CD1c-positive myeloid dendritic cell (primary cell): ENCODE results near the gene ALPK3.
A peak's percentile ranks its signal among the peaks of the same experiment; 100 is the strongest.

Experiments used
- DNase-seq: peaks from one replicate; pipeline ENCODE4 v3.0.0-alpha.2; 2016; ENCODE audit errors: extremely low spot score

ALPK3 gene, protein sequence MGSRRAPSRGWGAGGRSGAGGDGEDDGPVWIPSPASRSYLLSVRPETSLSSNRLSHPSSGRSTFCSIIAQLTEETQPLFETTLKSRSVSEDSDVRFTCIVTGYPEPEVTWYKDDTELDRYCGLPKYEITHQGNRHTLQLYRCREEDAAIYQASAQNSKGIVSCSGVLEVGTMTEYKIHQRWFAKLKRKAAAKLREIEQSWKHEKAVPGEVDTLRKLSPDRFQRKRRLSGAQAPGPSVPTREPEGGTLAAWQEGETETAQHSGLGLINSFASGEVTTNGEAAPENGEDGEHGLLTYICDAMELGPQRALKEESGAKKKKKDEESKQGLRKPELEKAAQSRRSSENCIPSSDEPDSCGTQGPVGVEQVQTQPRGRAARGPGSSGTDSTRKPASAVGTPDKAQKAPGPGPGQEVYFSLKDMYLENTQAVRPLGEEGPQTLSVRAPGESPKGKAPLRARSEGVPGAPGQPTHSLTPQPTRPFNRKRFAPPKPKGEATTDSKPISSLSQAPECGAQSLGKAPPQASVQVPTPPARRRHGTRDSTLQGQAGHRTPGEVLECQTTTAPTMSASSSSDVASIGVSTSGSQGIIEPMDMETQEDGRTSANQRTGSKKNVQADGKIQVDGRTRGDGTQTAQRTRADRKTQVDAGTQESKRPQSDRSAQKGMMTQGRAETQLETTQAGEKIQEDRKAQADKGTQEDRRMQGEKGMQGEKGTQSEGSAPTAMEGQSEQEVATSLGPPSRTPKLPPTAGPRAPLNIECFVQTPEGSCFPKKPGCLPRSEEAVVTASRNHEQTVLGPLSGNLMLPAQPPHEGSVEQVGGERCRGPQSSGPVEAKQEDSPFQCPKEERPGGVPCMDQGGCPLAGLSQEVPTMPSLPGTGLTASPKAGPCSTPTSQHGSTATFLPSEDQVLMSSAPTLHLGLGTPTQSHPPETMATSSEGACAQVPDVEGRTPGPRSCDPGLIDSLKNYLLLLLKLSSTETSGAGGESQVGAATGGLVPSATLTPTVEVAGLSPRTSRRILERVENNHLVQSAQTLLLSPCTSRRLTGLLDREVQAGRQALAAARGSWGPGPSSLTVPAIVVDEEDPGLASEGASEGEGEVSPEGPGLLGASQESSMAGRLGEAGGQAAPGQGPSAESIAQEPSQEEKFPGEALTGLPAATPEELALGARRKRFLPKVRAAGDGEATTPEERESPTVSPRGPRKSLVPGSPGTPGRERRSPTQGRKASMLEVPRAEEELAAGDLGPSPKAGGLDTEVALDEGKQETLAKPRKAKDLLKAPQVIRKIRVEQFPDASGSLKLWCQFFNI (N-terminal part only)

DNA sequence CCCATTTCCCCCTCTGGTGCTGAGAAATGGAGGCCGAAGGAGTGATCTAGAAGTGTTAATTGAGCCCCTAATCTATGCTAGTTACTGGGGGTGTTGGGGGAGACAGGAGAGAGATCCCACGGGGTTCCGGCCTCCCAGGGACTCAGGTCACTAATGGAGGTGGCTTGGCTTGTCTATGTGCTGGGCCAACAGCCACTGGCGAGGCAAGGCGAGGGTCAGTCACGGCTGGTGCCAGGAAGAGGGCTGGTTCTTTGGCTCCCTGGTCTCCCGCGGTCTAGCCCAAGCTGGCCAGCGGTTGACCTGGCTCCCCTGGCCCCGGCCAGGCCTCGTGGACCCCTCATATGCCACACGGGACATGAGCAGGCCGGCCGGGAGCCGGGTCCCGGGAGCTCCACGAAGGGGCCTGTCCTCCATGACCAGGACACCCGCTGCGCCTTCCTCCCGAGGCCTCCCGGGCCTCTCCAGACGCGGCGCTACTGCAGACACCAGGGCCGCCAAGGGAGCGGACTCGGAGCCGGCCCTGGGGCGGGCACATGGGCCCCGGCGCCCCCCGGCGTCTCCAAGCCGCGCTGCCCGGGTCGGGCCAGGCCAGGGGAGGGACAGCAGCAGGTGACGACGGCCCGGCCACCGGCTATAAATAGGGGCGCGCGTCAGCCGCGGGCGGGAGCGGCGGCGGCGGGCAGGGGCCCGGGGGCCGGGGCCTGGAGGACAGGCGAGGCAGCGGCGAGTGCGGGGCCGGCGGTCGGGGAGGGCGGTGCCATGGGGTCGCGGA, at the start of gene ALPK3:
Gene ALPK3, plus strand, starts transcription at position 663 of the 772 bp plus-strand sequence. Its CDS starts 97 bp downstream, at position 760.
- DNase-seq: no peak

DNA sequence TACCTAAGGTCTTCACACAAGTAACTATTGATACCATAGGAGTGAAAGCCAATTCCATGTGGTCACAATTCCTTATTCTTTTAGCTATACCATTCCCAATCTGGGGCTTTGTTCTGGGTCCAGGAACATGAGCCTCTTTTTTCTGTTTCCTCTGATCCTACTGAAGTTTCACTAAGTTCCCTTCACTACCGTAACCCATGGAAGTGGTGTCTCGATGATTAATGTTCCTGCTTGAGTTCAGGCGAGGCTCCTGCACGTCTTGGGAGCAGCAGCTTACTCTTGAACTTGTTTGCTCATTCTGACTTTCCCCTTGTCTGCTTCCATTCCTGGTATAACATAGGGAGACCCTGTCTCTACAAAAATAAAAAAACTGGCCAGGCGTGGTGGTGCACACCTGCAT, 45.1 kb upstream of the ALPK3 start:
- DNase-seq: peak; percentile 23

DNA sequence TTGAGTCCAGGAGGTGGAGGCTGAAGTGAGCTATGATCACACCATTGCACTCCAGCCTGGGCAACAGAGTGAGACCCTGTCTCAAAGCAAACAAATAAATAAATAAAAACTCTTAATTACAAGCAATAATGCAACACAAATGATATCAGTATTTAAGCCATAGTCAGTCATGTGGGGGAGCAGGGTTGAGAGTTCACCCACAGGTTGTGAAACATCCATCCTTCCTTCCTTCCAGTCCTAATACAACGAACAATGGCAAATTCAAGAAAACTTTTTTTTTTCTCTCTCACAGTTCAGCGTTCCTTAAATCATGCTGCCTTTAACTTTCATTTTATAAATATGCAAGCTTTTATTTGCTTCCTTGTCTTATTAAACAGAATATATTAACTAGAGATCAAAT, 44.7 kb upstream of the ALPK3 start:
- DNase-seq: no peak

DNA sequence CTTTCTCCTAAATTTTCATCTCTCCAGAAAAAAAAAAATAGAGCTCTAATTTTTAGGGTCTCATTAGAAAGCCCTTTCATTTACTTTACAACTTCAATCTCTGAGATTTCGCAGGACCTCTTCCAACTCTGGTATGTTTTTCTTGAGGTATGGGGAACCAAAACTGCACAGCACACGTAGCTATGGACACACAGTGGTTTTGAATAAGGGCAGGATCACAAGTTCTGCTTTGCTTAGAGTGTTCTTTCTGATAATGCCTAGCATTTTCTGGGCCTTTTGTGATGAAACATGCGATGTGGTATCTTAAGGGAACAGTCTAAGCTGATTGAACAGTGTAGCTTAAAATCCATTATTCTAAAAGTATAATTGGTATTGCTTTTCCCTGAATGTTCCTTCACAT, 43.4 kb upstream of the ALPK3 start:
- peak; percentile 69 for DNase-seq

DNA sequence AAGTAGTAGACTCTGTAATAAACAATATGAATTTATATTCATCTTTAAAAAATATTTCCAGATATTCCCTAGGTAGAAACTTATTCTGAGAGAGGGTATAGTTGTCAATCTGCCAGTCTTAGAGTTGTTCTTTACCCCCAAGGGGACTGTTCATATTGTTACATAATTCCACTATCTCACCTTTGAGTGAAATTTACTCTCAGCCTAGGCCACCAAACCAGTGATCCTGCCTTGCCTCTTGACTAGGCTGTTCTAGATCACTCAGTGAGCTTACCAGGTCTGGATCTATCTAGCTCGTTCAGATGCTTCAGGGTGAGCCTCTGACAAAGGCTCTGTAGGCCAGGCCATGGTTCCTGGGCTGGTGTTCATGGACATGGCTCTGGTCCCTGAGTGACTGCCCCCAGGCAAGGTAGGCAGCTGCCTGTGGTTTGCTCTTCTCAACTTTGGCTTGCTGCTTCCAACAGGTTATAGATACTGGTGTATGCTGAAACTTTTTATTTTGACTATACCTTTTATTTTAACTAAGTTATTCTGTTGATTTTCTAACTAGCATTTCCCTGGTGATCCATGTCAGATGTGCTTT, 41.2 kb upstream of the ALPK3 start:
- no peak for DNase-seq

DNA sequence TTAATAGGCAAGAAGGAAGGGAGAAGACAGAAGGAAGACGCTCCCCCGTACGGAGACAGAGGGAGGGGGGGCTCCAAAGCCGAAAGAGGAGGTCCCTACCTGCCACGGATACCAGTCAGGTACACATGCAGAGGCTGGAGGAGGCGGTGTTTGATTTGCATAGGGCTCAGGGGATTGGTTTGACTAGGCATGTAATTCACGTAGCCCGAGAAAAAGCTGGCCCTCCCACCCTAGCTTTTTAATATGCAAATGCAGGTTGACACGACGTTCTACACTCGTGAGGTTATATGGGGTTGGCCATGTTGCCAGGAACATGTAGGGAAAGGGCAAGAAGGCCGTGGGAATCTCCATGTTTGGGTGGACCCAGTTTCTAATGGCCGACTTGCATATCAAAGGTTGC, 39.0 kb upstream of the ALPK3 start:
- no peak for DNase-seq

DNA sequence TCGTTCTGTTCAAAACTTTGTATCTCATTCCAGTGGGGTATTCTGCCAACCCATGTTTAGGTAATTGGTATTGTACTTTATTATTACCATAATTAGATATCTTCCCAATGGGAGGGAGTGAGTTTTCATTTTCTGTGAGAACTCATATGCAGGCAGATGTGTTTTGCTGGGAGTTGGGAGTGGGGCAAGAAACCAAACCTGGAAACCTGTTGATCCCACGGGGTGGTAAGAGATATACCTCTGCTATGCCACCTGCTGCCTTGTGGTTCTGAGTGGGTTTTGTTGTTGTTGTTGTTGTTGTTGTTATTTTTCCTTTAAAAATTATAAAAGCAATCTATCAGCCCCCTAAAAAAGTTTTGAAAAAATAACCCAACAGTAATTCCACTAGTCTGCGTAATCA, 36.7 kb upstream of the ALPK3 start:
- DNase-seq: no peak

DNA sequence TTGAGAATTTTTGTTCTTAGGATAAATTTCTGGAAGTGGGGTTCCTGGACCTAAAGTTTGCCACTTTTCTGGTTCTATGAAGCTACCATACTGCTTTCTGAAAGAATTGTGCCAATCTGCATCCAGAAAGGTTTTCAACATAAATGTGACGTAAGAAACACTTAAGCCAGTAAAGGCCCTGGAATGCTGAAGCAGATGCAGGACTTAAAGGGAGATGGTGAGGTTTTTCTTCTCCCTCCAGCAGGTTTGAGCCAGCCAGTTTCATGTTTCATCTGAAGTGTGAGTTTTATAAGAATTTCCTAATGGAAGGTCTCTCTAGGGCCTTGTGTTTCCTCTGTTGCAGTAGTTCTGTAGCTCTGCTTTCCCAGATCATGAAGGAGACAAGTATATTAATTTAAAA, 35.7 kb upstream of the ALPK3 start:
- DNase-seq: no peak

DNA sequence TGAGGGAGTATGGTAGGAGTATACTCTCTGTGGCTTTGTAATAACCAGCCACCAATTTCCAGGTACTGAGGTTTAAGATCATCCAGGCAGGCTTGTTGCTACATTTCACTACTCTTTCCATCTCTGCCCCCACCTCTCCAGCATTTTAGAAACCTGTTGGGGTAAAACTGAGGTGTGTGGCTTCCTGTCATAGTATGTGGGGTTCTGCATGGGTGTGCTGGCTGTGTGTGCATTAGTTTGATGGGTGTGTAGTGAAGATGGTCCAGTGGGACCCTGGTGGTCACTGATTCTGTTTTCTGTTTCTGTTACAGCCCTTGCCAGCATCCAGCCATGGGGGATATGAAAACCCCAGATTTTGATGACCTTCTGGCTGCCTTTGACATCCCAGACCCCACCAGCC, 34.8 kb upstream of the ALPK3 start:
- no peak for DNase-seq

DNA sequence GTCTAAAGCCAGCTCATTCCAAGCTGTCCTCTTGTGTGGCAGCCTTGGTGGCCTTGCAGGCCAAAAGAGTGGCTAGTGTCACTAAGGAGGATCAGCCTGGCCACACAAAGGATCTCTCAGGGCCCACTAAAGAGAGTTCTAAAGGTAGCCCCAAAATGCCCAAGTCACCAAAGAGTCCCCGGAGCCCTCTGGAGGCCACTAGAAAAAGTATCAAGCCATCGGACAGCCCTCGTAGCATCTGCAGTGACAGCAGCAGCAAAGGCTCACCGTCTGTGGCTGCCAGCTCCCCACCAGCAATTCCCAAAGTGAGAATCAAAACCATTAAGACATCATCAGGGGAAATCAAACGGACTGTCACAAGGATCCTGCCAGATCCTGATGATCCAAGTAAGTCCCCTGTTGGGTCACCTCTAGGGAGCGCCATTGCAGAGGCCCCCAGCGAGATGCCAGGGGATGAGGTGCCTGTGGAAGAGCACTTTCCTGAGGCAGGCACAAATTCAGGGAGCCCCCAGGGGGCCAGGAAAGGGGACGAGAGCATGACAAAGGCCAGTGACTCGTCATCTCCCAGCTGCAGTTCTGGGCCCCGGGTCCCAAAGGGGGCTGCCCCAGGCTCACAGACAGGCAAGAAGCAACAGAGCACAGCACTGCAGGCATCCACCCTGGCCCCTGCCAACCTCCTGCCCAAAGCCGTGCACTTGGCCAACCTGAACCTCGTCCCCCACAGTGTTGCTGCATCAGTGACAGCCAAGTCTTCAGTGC, 33.5 kb upstream of the ALPK3 start:
- no peak for DNase-seq

DNA sequence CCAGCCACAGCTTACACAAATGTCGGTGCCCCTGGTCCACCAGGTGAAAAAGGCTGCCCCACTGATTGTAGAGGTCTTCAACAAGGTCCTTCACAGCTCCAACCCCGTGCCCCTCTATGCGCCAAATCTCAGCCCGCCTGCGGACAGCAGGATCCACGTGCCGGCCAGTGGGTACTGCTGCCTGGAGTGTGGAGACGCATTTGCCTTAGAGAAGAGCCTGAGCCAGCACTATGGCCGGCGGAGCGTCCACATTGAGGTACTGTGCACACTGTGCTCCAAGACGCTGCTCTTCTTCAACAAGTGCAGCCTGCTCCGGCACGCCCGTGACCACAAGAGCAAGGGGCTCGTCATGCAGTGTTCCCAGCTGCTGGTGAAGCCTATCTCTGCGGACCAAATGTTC, 32.9 kb upstream of the ALPK3 start:
- DNase-seq: no peak

DNA sequence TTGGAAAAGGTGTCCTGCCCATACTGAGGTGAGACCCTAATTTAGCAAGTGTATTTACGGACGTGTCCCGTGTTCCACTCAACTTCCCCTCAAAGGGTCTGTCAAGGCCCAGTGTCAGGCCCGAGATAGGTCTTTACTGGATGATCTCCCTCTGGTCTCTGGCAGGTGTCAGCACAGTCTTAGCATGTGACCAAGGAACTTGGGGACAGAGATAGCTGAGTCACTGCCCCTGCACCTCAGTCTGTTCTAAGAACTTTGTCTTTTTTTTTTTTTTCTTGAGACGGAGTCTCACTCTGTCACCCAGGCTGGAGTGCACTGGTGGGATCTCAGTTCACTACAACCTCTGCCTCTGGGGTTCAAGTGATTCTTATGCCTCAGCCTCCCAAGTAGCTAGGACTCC, 32.1 kb upstream of the ALPK3 start:
- no peak for DNase-seq

DNA sequence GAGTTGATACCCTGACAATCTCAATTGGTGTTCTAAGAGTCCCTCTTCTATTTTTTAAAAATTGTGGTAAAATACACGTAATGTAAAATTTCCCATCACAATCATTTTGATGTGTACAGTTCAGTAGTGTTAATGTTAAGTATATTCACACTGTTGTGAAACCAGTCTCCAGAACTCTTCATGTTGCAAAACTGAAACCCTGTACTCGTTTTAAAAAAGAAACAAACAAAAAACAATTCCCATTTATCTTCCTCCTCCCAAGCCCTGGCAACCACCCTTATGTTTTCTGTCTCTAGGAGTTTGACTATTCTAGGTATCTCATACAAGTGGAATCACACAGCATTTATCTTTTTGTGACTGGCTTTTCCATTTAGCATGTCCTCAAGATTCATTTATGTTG, 28.7 kb upstream of the ALPK3 start:
- DNase-seq: no peak

DNA sequence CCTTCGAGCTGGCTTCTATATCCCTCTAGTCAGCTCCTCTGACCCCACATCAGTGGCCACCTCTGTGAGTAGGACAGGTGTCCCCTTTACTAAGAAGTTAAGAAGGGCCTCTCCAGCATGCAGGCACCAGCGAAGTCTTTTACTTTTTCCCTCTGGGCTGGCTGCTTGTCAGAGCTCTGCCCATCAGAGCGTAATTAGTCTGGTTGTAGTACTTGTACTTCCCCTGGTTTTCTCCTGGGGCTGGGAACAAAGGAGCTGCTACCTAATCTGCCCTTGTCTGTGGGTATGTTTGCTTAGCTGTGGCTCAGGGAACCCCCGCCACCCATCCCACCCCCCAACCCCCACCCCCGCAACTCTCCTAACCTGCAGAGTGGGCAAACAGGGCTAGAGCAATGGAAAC, 27.4 kb upstream of the ALPK3 start:
- no peak for DNase-seq

DNA sequence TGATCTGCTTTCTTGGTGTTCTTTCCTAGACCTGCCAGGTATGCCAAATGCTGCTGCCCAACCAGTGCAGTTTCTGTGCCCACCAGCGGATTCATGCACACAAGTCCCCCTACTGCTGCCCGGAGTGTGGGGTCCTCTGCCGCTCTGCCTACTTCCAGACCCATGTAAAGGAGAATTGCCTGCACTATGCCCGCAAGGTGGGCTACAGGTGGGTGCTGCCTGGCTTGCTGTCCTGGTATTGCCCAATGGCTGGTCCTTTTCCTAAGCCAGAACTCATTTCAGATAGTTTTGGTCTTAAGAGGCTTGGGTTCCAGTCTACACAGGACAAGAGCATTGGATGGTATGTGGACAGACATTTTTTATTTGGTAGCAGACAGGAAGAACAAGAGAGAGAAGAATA, 26.5 kb upstream of the ALPK3 start:
- DNase-seq: no peak

DNA sequence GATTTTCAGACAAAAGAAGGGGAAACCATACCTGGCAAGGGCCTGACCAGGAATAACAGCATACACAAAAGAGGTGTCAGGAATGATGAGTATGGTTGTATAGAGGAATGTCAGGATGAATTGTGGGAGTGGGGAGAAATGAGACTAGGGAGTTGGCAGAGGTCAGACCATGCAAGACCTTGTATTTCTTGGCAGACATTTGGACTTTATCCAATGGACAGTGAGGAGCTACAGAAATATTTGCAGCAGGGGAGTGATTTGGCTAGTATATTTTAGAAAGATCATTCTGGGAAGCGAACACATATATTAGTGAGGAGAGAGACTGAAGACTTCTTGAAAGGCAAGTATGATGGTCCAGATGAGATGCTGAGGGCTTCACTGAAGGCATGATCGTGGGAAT, 25.4 kb upstream of the ALPK3 start:
- DNase-seq: no peak

DNA sequence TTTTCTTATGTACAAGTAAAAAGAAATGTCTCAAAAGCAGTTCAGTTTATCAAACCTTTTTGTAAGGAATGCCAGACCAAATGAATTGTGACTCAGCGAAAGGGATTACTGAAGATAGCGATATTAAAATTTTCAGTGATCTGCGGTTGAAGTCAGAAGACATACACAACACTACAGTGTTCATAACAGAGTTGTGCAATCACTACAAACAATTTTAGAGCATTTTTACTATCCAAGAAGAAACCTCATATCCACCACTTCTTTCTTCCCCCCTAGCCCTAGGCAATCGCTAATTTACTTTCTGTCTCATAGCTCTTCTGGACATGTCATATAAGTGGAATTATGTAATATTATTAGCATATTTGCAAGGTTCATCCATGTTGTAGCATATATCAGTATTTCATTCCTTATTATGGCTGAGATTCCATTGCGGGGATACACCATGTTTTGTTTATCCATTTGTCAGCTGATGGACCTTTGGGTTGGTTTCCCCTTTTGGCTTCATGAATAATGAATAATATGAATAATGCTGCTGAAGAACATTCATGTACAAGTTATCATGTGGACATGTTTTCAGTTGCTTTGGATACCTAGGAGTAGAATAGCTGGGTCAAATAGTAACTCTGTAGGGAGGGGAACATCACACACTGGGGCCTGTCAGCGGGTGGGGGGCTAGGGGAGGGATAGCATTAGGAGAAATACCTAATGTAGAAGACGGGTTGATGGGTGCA, 23.6 kb upstream of the ALPK3 start:
- no peak for DNase-seq

DNA sequence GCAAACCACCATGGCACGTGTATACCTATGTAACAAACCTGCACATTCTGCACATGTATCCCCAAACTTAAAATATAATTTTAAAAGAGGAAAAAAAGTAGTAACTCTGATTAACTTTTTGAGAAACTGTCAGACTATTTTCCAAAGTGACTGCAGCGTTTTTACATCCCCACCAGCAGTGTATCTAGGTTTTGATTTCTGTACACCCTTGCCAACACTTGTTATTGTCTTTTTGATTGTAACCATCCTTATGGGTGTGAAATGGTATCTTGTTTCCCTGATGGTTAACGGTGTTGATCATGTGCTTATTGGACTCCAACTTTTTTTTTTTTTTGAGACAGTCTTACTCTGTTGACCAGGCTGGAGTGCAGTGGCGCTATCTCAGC, 23.0 kb upstream of the ALPK3 start:
- no peak for DNase-seq

DNA sequence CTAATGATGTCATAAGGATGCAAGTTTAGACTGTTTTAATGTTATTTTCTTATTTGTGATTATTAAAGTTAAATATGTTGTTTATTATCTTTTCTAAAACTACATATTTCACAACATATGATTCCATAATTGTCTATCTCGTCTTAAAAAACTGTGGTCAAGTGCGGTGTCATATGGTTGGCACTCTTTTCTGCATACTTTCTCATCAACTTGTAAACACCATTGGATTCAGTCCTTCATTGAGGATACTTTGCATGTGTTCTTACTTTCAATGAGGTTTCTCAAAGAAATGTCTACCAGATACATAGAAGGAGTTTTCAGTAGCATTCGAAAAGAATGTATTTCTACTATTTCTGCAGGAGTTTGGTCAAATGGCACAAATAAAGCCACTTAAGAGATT, 22.0 kb upstream of the ALPK3 start:
- no peak for DNase-seq

DNA sequence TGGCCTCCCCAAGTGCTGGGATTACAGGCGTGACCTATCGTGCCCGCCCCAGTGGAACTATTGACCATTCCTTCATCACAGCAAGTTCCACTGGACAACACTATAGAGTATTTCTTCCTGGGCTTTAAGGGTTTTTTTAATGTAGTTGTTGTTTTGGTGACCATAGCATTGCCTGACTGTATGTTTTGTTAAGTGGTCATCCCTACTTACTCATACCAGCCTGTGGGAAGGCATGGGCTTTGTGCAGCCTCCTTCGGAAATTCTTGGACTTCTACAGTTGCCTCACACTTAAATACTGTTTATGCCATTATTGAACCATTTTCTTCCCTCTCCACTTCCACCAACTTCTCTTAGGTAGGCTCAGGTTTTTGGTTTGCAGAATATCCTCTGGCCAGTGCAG, 19.9 kb upstream of the ALPK3 start:
- DNase-seq: no peak
